ENCODE data around the gene PRDM16.

- no peak for TF ChIP-seq POLR2A (IDR thresholded peaks at IDR 0.05; ENCODE audit: low read length)
- TF ChIP-seq GATA1 (IDR thresholded peaks at IDR 0.05; ENCODE audit: low read depth, low read length): no peak
Observed at GRCh38 chr1:3132660-3133059, 63.7 kb downstream of the PRDM16 start.

Data from erythroblast (primary cell).